HG02943 (cell line): ENCODE measurements around the gene PPM1L.
"Not testable (repeated sequence)": the region's sequence is repeated elsewhere in the genome, so short reads cannot be mapped to it uniquely, and the experiment has no call there.

ENCODE experiments used
- ATAC-seq: cut with Tn5 transposase; IDR thresholded peaks from one replicate; pipeline ENCODE4 v1.9.1; 2021; ENCODE audit warnings: mild to moderate bottlenecking, low read depth, moderate library complexity; ENCODE audit not compliant: unreplicated experiment

The PPM1L gene

GRCh38 chr3:160973067-160973809, 217.2 kb downstream of the PPM1L start:
- no peak for ATAC-seq

GRCh38 chr3:160977773-160978172, 221.7 kb downstream of the PPM1L start:
- no peak for ATAC-seq

DNA sequence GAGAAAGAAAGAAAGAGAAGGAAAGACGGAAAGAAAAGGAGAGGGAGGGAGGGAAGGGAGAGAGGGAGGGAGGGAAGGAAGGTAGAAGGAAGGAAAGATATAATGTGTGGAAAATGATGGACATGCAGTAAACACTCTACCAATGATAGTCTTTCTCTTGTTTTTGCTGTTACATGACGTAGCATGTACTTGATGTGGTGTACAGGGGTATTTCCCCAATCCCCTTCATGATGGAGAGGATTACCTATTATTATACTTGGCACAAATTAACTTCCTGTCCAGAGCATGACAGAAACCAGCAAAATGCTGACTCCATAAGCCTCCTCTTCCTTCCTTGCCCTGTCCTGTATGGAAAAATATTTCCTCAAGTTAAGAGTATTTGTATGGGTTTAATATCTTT, 224.7 kb downstream of the PPM1L start:
- peak; percentile 71 for ATAC-seq

DNA sequence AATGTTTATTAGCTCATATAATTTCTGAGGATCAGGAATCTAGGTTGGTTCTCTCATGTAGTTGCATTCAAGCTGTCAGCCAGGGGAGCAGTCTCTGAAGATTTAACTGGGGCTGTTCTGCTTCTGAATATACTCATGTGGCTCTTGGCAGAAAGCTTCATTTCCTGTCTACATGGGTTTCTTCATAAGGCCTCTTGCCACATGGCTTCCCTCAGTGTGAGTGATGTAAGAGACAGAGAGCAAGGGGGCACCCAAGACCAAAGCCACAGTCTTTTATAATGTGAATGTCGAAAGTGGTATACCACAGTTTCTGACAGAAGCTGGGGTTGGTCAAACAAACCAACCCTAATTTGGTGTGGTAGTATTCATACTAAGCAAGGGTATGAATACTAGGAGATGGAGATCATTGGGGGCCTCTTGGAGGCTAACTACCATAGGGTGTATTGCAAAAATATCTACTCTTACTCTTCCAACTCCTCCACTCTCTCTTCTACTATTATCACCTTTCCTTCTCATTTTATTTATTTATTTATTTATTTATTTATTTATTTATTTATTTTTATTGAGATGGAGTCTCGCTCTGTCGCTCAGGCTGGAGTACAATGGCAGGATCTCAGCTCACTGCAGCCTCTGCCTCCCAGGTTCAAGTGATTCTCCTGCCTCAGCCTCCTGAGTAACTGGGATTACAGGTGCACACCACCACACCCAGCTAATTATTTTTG, 225.3 kb downstream of the PPM1L start:
- peak; percentile 97 for ATAC-seq

DNA sequence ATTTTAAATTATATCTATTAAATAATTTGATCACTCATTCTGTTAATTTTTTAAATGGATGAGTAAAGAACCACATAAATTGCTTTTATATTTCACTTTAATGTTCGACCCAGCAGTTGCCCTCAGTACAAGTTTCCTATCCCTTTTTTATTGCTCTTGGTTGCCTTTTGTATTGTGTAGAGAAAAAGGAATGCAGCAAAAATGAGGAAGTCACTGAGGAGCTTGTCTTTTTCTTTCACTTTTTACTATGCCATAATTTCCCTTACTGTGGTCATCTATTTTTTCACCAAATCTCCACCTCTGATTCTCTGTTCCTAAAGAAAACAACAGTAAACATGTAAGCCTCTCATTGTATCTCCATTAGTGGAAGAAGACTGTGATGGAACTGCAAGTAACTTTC, 226.5 kb downstream of the PPM1L start:
- ATAC-seq = no peak

- ATAC-seq = not testable (repeated sequence)
Observed at GRCh38 chr3:160983900-160984299, 227.9 kb downstream of the PPM1L start.

- ATAC-seq = no peak
Observed at GRCh38 chr3:160986069-160986468, 230.0 kb downstream of the PPM1L start.

DNA sequence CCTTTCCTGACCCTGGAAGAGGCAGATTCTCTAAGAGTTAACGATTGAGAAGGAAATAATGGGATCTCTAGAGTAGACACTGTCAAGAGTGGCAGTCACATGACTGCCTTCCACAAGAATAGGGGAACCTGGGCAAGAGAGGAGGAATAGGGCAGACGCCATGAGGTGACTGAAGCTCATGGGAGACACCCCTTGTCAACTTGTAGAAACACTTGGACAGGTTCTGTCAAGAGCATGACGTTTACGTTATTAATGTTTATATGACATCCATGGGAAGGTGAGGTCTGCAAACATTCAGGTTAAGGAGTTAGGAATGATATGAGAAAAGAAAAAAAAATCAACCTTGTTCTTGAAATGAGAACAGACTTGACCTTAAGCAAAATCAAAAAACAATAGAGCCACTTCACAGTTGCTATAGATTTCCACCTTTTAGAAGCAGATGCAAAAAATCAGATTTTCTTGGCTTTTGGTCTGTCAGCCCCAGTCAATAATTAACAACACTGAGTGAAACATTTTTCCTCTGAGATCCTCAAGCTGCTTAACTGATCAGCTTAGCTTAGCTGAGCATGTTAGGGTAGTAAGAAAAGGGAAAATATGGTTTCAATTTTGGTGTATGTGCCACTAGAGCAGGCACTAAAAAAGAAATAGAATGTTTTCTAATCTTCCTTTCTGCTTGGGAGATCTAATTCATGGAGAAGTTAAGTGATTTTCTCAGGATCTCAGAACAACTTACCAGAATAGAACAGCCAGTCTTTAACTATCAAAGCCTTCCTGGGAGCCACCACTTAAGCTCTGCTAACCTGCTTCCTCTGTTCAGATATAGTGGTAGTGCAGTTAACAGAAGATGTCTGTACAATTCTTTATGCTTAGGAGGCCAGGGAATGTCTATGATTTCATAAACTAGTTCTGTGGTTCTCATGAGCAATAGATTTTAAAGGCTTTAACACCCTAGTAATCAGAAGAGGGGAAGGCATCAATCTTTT, 232.2 kb downstream of the PPM1L start:
- ATAC-seq = peak; percentile 64

GRCh38 chr3:160990446-160990845, 234.4 kb downstream of the PPM1L start:
- ATAC-seq = no peak

- ATAC-seq = no peak
Observed at GRCh38 chr3:160992712-160993111, 236.7 kb downstream of the PPM1L start.

DNA sequence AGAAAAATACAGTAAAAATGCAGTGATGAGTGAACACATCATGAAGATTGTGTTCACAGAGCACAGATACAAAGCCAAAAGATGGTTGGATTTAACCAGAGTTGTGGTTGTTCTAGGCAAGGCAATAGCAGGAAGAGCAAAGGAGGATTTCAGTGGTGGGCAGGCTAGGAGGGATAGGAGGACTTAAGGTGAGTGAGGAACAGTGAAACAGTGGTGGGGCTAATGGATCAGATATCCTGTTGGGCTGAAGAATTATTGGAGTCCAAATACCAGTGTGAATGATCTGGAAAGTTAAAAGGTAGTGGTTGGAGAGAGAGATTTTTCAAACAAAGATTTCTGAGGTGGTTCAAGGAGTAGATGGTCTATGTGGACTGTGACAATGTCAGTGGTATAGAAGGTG, 240.8 kb downstream of the PPM1L start:
- ATAC-seq = no peak

DNA sequence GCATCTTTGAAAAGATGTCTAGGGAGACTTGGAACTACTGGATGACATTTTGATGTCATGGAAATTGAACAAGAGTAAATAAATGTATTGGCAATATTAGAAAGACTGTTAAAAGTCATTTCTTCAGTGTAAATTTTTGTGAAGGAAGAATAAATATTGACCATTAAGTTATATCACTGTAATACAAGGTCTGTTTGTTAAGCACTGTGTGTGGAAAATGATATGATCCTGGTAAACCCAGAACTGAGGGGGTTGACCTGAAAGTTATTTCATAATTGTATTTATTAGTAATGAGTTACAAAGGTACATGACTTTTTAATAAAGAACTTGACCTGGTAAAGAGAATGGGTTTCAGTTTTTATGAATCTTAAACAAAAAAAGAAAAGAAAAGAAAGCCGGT, 242.6 kb downstream of the PPM1L start:
- ATAC-seq = no peak

DNA sequence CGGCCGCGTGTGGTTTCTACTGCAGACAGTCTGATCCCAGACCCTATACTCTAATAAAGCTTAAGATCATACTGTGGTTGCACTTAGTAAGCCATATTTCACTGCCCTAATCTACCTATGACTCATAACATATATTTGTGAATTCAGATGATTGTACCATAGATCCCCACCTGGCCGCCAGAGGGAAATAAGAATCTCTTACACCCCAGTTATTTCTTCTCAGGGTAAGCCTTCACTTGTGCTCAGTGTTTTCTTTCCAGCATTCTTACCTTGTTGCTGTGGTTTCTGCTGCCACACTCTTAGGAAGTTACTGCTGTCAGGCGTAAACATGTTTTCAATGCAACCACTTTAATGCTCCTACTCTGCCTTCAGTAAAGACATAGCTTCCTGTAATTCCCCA, 243.2 kb downstream of the PPM1L start:
- no peak for ATAC-seq

DNA sequence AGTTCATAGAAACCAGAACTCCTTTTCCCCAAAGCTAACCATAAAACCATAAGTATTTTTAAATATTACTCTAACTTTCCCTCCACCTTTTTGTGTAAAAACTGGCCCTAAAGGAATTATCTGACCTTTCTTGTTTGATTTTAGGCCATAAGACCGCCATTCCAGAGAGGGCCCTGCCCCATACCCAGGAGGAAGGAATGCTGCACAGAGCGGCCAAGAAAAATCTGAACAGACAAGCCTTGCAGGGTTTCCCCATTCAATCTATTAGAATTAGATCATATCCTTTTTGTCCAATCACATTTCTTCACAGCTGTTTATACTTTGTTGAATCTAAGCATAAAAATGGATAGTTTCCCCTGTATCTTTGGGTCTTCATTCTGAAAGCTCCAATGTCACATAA, 252.1 kb downstream of the PPM1L start:
- ATAC-seq = no peak

GRCh38 chr3:161010151-161010550, 254.1 kb downstream of the PPM1L start:
- ATAC-seq = not testable (repeated sequence)

- ATAC-seq = no peak
Observed at GRCh38 chr3:161014843-161015749, 259.1 kb downstream of the PPM1L start.

- ATAC-seq = no peak
Observed at GRCh38 chr3:161016417-161017313, 260.6 kb downstream of the PPM1L start.

DNA sequence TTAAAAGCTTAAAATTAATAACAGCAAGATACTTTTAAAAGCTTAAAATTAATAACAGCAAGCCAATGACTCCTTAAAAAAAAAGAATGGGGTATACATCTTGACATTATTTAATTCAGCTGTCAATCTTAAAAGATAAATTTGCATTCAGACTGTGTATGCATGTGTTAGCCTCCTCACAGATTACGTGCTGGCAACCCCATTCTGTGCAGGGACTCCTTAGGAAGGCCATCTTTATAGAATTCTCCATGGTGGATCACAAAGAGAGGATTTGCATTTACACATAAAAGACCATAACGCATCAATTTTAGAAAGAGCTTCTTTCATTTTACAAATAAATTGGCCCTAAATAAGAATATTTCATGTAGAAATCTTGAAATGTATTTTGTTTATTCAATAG, 261.9 kb downstream of the PPM1L start:
- no peak for ATAC-seq

- ATAC-seq = no peak
Observed at GRCh38 chr3:161020256-161020655, 264.2 kb downstream of the PPM1L start.
